HAP-1 (cell line): ENCODE measurements around the gene SLC30A10.
"Not testable (repeated sequence)": the region's sequence is repeated elsewhere in the genome, so short reads cannot be mapped to it uniquely, and the experiment has no call there.

ENCODE experiments used
- DNase-seq, 2 experiments: peaks; one replicate each; pipeline ENCODE4 v3.0.0-alpha.2; 2016 to 2020; ENCODE audit warnings: low spot score in 2 of 2
- H3K27me3 ChIP-seq: fragments of 250-450 bp; sonication (Bioruptor Pico); 2 replicates; pipeline ENCODE4 v1.5.1; 2020; ENCODE audit warnings: low read depth, mild to moderate bottlenecking, moderate library complexity
- H3K36me3 ChIP-seq: fragments of 250-450 bp; sonication (Bioruptor Pico); replicated peaks from 2 replicates; pipeline ENCODE4 v1.5.1; 2020; ENCODE audit warnings: mild to moderate bottlenecking
- H3K4me1 ChIP-seq: fragments of 250-450 bp; sonication (Bioruptor Pico); 2 replicates; pipeline ENCODE4 v1.5.1; 2020; ENCODE audit warnings: mild to moderate bottlenecking
- H3K4me3 ChIP-seq: fragments of 250-450 bp; sonication (Bioruptor Pico); 2 replicates; pipeline ENCODE4 v1.5.1; 2020; ENCODE audit warnings: mild to moderate bottlenecking, moderate library complexity
- H3K9me3 ChIP-seq: fragments of 250-450 bp; sonication (Bioruptor Pico); 2 replicates; pipeline ENCODE4 v1.5.1; 2020; ENCODE audit warnings: mild to moderate bottlenecking, moderate library complexity
- in situ Hi-C: fragments of 300-500 bp; cut with MboI; formaldehyde crosslinking; loops from 3 replicates; pipeline ENCODE4 v1.14.3; 2020; ENCODE audit warnings: low sequenced_read_pairs, inconsistent platforms, mixed read lengths

Gene SLC30A10

GRCh38 chr1:219916257-219916656 is 12.1 kb downstream of the SLC30A10 start:
- Histone ChIP-seq H3K4me1 (no peaks in the 10 kb centered on the region), H3K36me3 (no peaks in the 10 kb centered on the region), H3K9me3 (no peaks in the 10 kb centered on the region), H3K4me3 (no peak overlapping the region), H3K27me3 (no peaks in the 10 kb centered on the region; the same call in 1 of the 2 replicates)
- no peak for DNase-seq
- in situ Hi-C loops: no loop called here

GRCh38 chr1:219913005-219913770 is 15.2 kb downstream of the SLC30A10 start:
- peaks cover 5% of the 10 kb centered on the region for H3K27me3 ChIP-seq
- no peaks in the 10 kb centered on the region for H3K4me1 ChIP-seq
- H3K36me3 ChIP-seq: no peaks in the 10 kb centered on the region
- in situ Hi-C loops: no loop called here
- DNase-seq: no peak
- no peaks in the 10 kb centered on the region for H3K9me3 ChIP-seq
- H3K4me3 ChIP-seq: no peak overlapping the region

- no peaks in the 10 kb centered on the region for H3K36me3 ChIP-seq
- no peak overlapping the region for H3K4me3 ChIP-seq
- no peaks in the 10 kb centered on the region for H3K4me1 ChIP-seq
- in situ Hi-C loops: no loop called here
- H3K27me3 ChIP-seq: peaks cover 5% of the 10 kb centered on the region
- no peak for DNase-seq
- H3K9me3 ChIP-seq: no peaks in the 10 kb centered on the region
Observed at GRCh38 chr1:219910716-219911115, 17.6 kb downstream of the SLC30A10 start.

GRCh38 chr1:219909476-219909875 is 18.9 kb downstream of the SLC30A10 start:
- no peaks in the 10 kb centered on the region for H3K4me1 ChIP-seq
- H3K36me3 ChIP-seq: no peaks in the 10 kb centered on the region
- no peak overlapping the region for H3K4me3 ChIP-seq
- no peaks in the 10 kb centered on the region for H3K9me3 ChIP-seq
- peaks cover 5% of the 10 kb centered on the region for H3K27me3 ChIP-seq
- DNase-seq: no peak
- in situ Hi-C loops: no loop called here

GRCh38 chr1:219908170-219908569 is 20.2 kb downstream of the SLC30A10 start:
- Histone ChIP-seq H3K36me3 (no peaks in the 10 kb centered on the region), H3K27me3 (peaks cover 5% of the 10 kb centered on the region), H3K4me1 (no peaks in the 10 kb centered on the region), H3K9me3 (no peaks in the 10 kb centered on the region), H3K4me3 (no peak overlapping the region)
- in situ Hi-C loops: no loop called here
- DNase-seq: no peak

- H3K4me1 ChIP-seq: no peaks in the 10 kb centered on the region
- H3K27me3 ChIP-seq: peaks cover 5% of the 10 kb centered on the region
- DNase-seq: no peak
- H3K4me3 ChIP-seq: no peak overlapping the region
- H3K9me3 ChIP-seq: no peaks in the 10 kb centered on the region
- in situ Hi-C loops: no loop called here
- no peaks in the 10 kb centered on the region for H3K36me3 ChIP-seq
Observed at GRCh38 chr1:219907772-219908070, 20.6 kb downstream of the SLC30A10 start.

- peaks cover 5% of the 10 kb centered on the region for H3K27me3 ChIP-seq
- no peak overlapping the region for H3K4me3 ChIP-seq
- DNase-seq: no peak
- no peaks in the 10 kb centered on the region for H3K4me1 ChIP-seq
- no peaks in the 10 kb centered on the region for H3K36me3 ChIP-seq
- no peaks in the 10 kb centered on the region for H3K9me3 ChIP-seq
- in situ Hi-C loops: no loop called here
Observed at GRCh38 chr1:219906924-219907771, 21.2 kb downstream of the SLC30A10 start.

GRCh38 chr1:219906565-219906923 is 21.8 kb downstream of the SLC30A10 start:
- DNase-seq, in situ Hi-C loops: not testable (repeated sequence)

GRCh38 chr1:219905524-219905923 is 22.8 kb downstream of the SLC30A10 start:
- no peaks in the 10 kb centered on the region for H3K36me3 ChIP-seq
- no peak for DNase-seq
- no peak overlapping the region for H3K4me3 ChIP-seq
- H3K27me3 ChIP-seq: peaks cover 5% of the 10 kb centered on the region
- H3K9me3 ChIP-seq: no peaks in the 10 kb centered on the region
- H3K4me1 ChIP-seq: no peaks in the 10 kb centered on the region
- in situ Hi-C loops: no loop called here

More at GRCh38 chr1:219906565-219906923, 21.8 kb downstream of the SLC30A10 start:
- not testable (repeated sequence) for H3K4me1 ChIP-seq, H3K27me3 ChIP-seq, H3K4me3 ChIP-seq, H3K9me3 ChIP-seq, H3K36me3 ChIP-seq

- H3K4me1 ChIP-seq: no peaks in the 10 kb centered on the region
Observed at GRCh38 chr1:219904934-219905333, 23.4 kb downstream of the SLC30A10 start.

GRCh38 chr1:219903353-219903871 is 24.9 kb downstream of the SLC30A10 start:
- H3K27me3 ChIP-seq: no peaks in the 10 kb centered on the region
- no peaks in the 10 kb centered on the region for H3K4me1 ChIP-seq
- no peaks in the 10 kb centered on the region for H3K36me3 ChIP-seq
- H3K9me3 ChIP-seq: no peaks in the 10 kb centered on the region
- in situ Hi-C loops: no loop called here
- no peak for DNase-seq
- no peak overlapping the region for H3K4me3 ChIP-seq

More at GRCh38 chr1:219904934-219905333, 23.4 kb downstream of the SLC30A10 start:
- Histone ChIP-seq H3K9me3 (no peaks in the 10 kb centered on the region), H3K27me3 (peaks cover 5% of the 10 kb centered on the region), H3K4me3 (no peak overlapping the region), H3K36me3 (no peaks in the 10 kb centered on the region)
- no peak for DNase-seq
- in situ Hi-C loops: no loop called here

GRCh38 chr1:219902951-219903350 is 25.4 kb downstream of the SLC30A10 start:
- no peaks in the 10 kb centered on the region for H3K27me3 ChIP-seq
- no peaks in the 10 kb centered on the region for H3K9me3 ChIP-seq
- H3K4me3 ChIP-seq: no peak overlapping the region
- no peaks in the 10 kb centered on the region for H3K4me1 ChIP-seq
- DNase-seq: no peak
- H3K36me3 ChIP-seq: no peaks in the 10 kb centered on the region
- in situ Hi-C loops: no loop called here

GRCh38 chr1:219900882-219901281 is 27.5 kb downstream of the SLC30A10 start:
- H3K27me3 ChIP-seq: no peaks in the 10 kb centered on the region
- H3K4me1 ChIP-seq: no peaks in the 10 kb centered on the region
- in situ Hi-C loops: no loop called here
- H3K4me3 ChIP-seq: no peak overlapping the region
- no peaks in the 10 kb centered on the region for H3K36me3 ChIP-seq
- no peaks in the 10 kb centered on the region for H3K9me3 ChIP-seq
- DNase-seq: no peak

GRCh38 chr1:219900201-219900600 is 28.2 kb downstream of the SLC30A10 start:
- in situ Hi-C loops: no loop called here
- Histone ChIP-seq H3K9me3 (no peaks in the 10 kb centered on the region), H3K4me1 (no peaks in the 10 kb centered on the region), H3K27me3 (no peaks in the 10 kb centered on the region), H3K36me3 (no peaks in the 10 kb centered on the region), H3K4me3 (no peak overlapping the region)
- no peak for DNase-seq
